Left lobe of liver (tissue), 2 donors: ENCODE data around the gene TRIM6. TPM values are rescaled to one million over a fixed set of nuclear protein-coding genes. Genes with fewer than 3 reads are reported as not detected.
"Not testable (repeated sequence)": the region's sequence is repeated elsewhere in the genome, so short reads cannot be mapped to it uniquely, and the experiment has no call there.

Experiments used
- ATAC-seq: fragments of 200-7000 bp; cut with Tn5 transposase; one replicate; pipeline ENCODE4 v1.9.1; 2020; ENCODE audit warnings: mild to moderate bottlenecking, moderate library complexity
- DNase-seq: peaks from one replicate; pipeline ENCODE4 v3.0.0-alpha.2; 2020; ENCODE audit warnings: low spot score
- total RNA-seq: library from RNA; stranded (reverse); gene quantifications from one replicate; pipeline ENCODE4 v1.2.1, GENCODE V29; 2021
- donor health status: DM: no; HTN: no; CAD: no; lungs with moderate emphysema.
- donor health status: DM: no; HTN: yes; CAD: no.

TRIM6 gene
- 0.25 TPM for total RNA-seq

GRCh38 chr11:5596607-5597201 lies at the start of gene TRIM6:
Gene TRIM6 (plus strand): TSS chr11:5596637. CDS start chr11:5596898, 261 bp downstream.
- ATAC-seq (peak; percentile 66), DNase-seq (peak; percentile 50)

- no peak for DNase-seq
- ATAC-seq = no peak
Observed at GRCh38 chr11:5547982-5548381, 48.5 kb upstream of the TRIM6 start.

- no peak for DNase-seq
- no peak for ATAC-seq
Observed at GRCh38 chr11:5548440-5548839, 48.0 kb upstream of the TRIM6 start, which contains the start of gene OR52H1. Gene OR52H1 (minus strand): TSS chr11:5548540. CDS start chr11:5545505, 3,035 bp downstream.

GRCh38 chr11:5550440-5551095 lies 45.9 kb upstream of the TRIM6 start:
- ATAC-seq (no peak), DNase-seq (no peak)

GRCh38 chr11:5553343-5553742 lies 43.1 kb upstream of the TRIM6 start:
- ATAC-seq = no peak
- no peak for DNase-seq

- DNase-seq = no peak
- no peak for ATAC-seq
Observed at GRCh38 chr11:5556596-5557188, 39.7 kb upstream of the TRIM6 start.

GRCh38 chr11:5557751-5558150 lies 38.7 kb upstream of the TRIM6 start:
- DNase-seq = no peak
- no peak for ATAC-seq

- DNase-seq (no peak), ATAC-seq (no peak)
Observed at GRCh38 chr11:5564259-5565019, 32.0 kb upstream of the TRIM6 start.

- no peak for ATAC-seq
Observed at GRCh38 chr11:5574654-5575053, 21.8 kb upstream of the TRIM6 start.

GRCh38 chr11:5575152-5575551 lies 21.3 kb upstream of the TRIM6 start:
- ATAC-seq (no peak), DNase-seq (no peak)

More at GRCh38 chr11:5574654-5575053, 21.8 kb upstream of the TRIM6 start:
- no peak for DNase-seq

- ATAC-seq (no peak), DNase-seq (no peak)
Observed at GRCh38 chr11:5577101-5577500, 19.3 kb upstream of the TRIM6 start.

- DNase-seq = no peak
- no peak for ATAC-seq
Observed at GRCh38 chr11:5580577-5580976, 15.9 kb upstream of the TRIM6 start, which contains the start of gene OR52B6. Gene OR52B6 (plus strand): TSS chr11:5580877. CDS start chr11:5580877, 0 bp downstream.

GRCh38 chr11:5581014-5581413 lies 15.4 kb upstream of the TRIM6 start:
- ATAC-seq = no peak
- DNase-seq = no peak

GRCh38 chr11:5584458-5584857 lies 12.0 kb upstream of the TRIM6 start:
- DNase-seq, ATAC-seq: not testable (repeated sequence)

GRCh38 chr11:5589906-5590305 lies 6.5 kb upstream of the TRIM6 start:
- not testable (repeated sequence) for ATAC-seq, DNase-seq

- DNase-seq (no peak), ATAC-seq (no peak)
Observed at GRCh38 chr11:5591613-5592012, 4.8 kb upstream of the TRIM6 start.

GRCh38 chr11:5592615-5593014 lies 3.8 kb upstream of the TRIM6 start:
- DNase-seq = no peak
- ATAC-seq = no peak

GRCh38 chr11:5593146-5593545 lies 3.3 kb upstream of the TRIM6 start:
- no peak for DNase-seq
- ATAC-seq = no peak

- ATAC-seq (no peak), DNase-seq (no peak)
Observed at GRCh38 chr11:5597953-5598352, 1.5 kb downstream of the TRIM6 start.

GRCh38 chr11:5600374-5600851 lies 4.0 kb downstream of the TRIM6 start:
- ATAC-seq (peak; percentile 93), DNase-seq (peak; percentile 67)

- not testable (repeated sequence) for ATAC-seq, DNase-seq
Observed at GRCh38 chr11:5602791-5603190, 6.4 kb downstream of the TRIM6 start.
